ENCODE measurements around the gene EMSY.
"Not testable (repeated sequence)": the region's sequence is repeated elsewhere in the genome, so short reads cannot be mapped to it uniquely, and the experiment has no call there.

Gene EMSY

GRCh38 chr11:76444384-76445120 is at the start of gene EMSY:
Gene EMSY, plus strand, starts transcription at chr11:76445018. Its CDS starts 1,921 bp downstream, at chr11:76446939.
- DNase-seq, result peak; percentile 92

- DNase-seq, result no peak
Measured at GRCh38 chr11:76395296-76395695, 49.5 kb upstream of the EMSY start.

GRCh38 chr11:76397383-76397782 is 47.4 kb upstream of the EMSY start:
- no peak for DNase-seq

- no peak for DNase-seq
Measured at GRCh38 chr11:76400967-76401366, 43.9 kb upstream of the EMSY start.

- not testable (repeated sequence) for DNase-seq
Measured at GRCh38 chr11:76401484-76401883, 43.3 kb upstream of the EMSY start.

- no peak for DNase-seq
Measured at GRCh38 chr11:76406359-76406758, 38.5 kb upstream of the EMSY start.

GRCh38 chr11:76408171-76408965 is 36.5 kb upstream of the EMSY start:
- DNase-seq, result no peak

GRCh38 chr11:76410851-76411357 is 33.9 kb upstream of the EMSY start:
- DNase-seq, result no peak

GRCh38 chr11:76415073-76415472 is 29.7 kb upstream of the EMSY start:
- no peak for DNase-seq

GRCh38 chr11:76419896-76420295 is 24.9 kb upstream of the EMSY start:
- no peak for DNase-seq

- peak; percentile 11 for DNase-seq
Measured at GRCh38 chr11:76424379-76424778, 20.4 kb upstream of the EMSY start.

GRCh38 chr11:76424891-76425290 is 19.9 kb upstream of the EMSY start:
- no peak for DNase-seq

- DNase-seq, result no peak
Measured at GRCh38 chr11:76426660-76427059, 18.2 kb upstream of the EMSY start.

- no peak for DNase-seq
Measured at GRCh38 chr11:76436020-76436419, 8.8 kb upstream of the EMSY start.

GRCh38 chr11:76443268-76443980 is 1.4 kb upstream of the EMSY start:
- DNase-seq, result no peak

GRCh38 chr11:76444065-76444383 is 794 bp upstream of the EMSY start:
- DNase-seq, result no peak

- peak; percentile 59 for DNase-seq
Measured at GRCh38 chr11:76445121-76446084, 585 bp downstream of the EMSY start.

GRCh38 chr11:76448506-76448905 is 3.7 kb downstream of the EMSY start:
- DNase-seq, result no peak

GRCh38 chr11:76453248-76453647 is 8.4 kb downstream of the EMSY start:
- no peak for DNase-seq

GRCh38 chr11:76455331-76455730 is 10.5 kb downstream of the EMSY start:
- no peak for DNase-seq

GRCh38 chr11:76455931-76456330 is 11.1 kb downstream of the EMSY start:
- DNase-seq, result no peak

- no peak for DNase-seq
Measured at GRCh38 chr11:76456571-76456970, 11.8 kb downstream of the EMSY start.

Measured in activated naive CD4-positive, alpha-beta T cell treated with Interleukin-2 at 50 U/mL for 16 hours (primary cell).